Astrocyte (in vitro differentiated cells and primary cell): ENCODE measurements around the gene ERH. TPM values are rescaled to one million over a fixed set of nuclear protein-coding genes. Genes with fewer than 3 reads are reported as not detected.

Source experiments
- DNase-seq: peaks from one replicate; pipeline ENCODE4 v3.0.0-alpha.2; 2010; ENCODE audit warnings: low read depth
- FAIRE-seq: peaks from 2 replicates; lab custom pipeline; 2011; peaks lifted over from hg19 to GRCh38; lab: Jason Lieb, UNC
- H2AFZ ChIP-seq: 2 replicates; pipeline ENCODE4 v1.6.0; 2012; ENCODE audit warnings: low read depth, low read length, inconsistent platforms
- H3K27ac ChIP-seq: 2 replicates; pipeline ENCODE4 v1.5.1; 2011; ENCODE audit warnings: low read depth, low read length, inconsistent platforms
- H3K27me3 ChIP-seq: 2 replicates; pipeline ENCODE4 v1.6.0; 2011; ENCODE audit warnings: low read length, inconsistent platforms; ENCODE audit not compliant: insufficient read depth
- H3K36me3 ChIP-seq: 2 replicates; pipeline ENCODE4 v1.5.1; 2011; ENCODE audit warnings: low read length, inconsistent platforms; ENCODE audit not compliant: insufficient read depth
- H3K4me1 ChIP-seq: 2 replicates; pipeline ENCODE4 v1.5.1; 2011; ENCODE audit warnings: low read length, inconsistent platforms; ENCODE audit not compliant: insufficient read depth
- H3K4me2 ChIP-seq: 2 replicates; pipeline ENCODE4 v1.6.0; 2012; ENCODE audit warnings: low read length, inconsistent platforms
- H3K4me3 ChIP-seq: 2 replicates; pipeline ENCODE4 v1.5.1; 2011; ENCODE audit warnings: low read depth, mild to moderate bottlenecking, low read length, inconsistent platforms; ENCODE audit not compliant: insufficient read depth
- H3K79me2 ChIP-seq: 2 replicates; pipeline ENCODE4 v1.6.0; 2012; ENCODE audit warnings: mild to moderate bottlenecking, low read length, inconsistent platforms; ENCODE audit not compliant: insufficient read depth
- H3K9ac ChIP-seq: 2 replicates; pipeline ENCODE4 v1.6.0; 2012; ENCODE audit warnings: mild to moderate bottlenecking, low read length, inconsistent platforms
- H3K9me3 ChIP-seq: 2 replicates; pipeline ENCODE4 v1.5.1; 2012; ENCODE audit warnings: low read depth, mild to moderate bottlenecking, low read length, inconsistent platforms; ENCODE audit not compliant: insufficient read depth
- H4K20me1 ChIP-seq: 2 replicates; pipeline ENCODE4 v1.6.0; 2012; ENCODE audit warnings: low read length, inconsistent platforms; ENCODE audit not compliant: insufficient read depth
- H3K27ac Mint-ChIP-seq: one replicate; pipeline ENCODE4 v1.8.0; 2021; ENCODE audit warnings: mild to moderate bottlenecking, mixed read lengths; ENCODE audit not compliant: unreplicated experiment
- H3K27me3 Mint-ChIP-seq: one replicate; pipeline ENCODE4 v1.8.0; 2021; ENCODE audit warnings: low read depth, mixed read lengths; ENCODE audit not compliant: unreplicated experiment
- H3K36me3 Mint-ChIP-seq: one replicate; pipeline ENCODE4 v1.8.0; 2021; ENCODE audit warnings: low read depth, mixed read lengths; ENCODE audit not compliant: unreplicated experiment
- H3K4me1 Mint-ChIP-seq: one replicate; pipeline ENCODE4 v1.8.0; 2021; ENCODE audit warnings: low read depth, mixed read lengths; ENCODE audit not compliant: unreplicated experiment
- H3K4me3 Mint-ChIP-seq: one replicate; pipeline ENCODE4 v1.8.0; 2021; ENCODE audit warnings: mild to moderate bottlenecking, moderate library complexity, mixed read lengths; ENCODE audit not compliant: unreplicated experiment
- H3K9me3 Mint-ChIP-seq: one replicate; pipeline ENCODE4 v1.8.0; 2021; ENCODE audit warnings: mild to moderate bottlenecking, mixed read lengths; ENCODE audit not compliant: unreplicated experiment
- CTCF ChIP-seq: IDR thresholded peaks from 2 replicates; pipeline ENCODE4 v1.5.1; 2011; ENCODE audit warnings: low read depth, mild to moderate bottlenecking, inconsistent platforms, low read length, moderate library complexity; ENCODE audit not compliant: insufficient read depth
- EZH2 ChIP-seq: IDR thresholded peaks from 2 replicates; pipeline ENCODE4 v1.6.1; 2012; ENCODE audit warnings: mild to moderate bottlenecking, low read length, inconsistent platforms; ENCODE audit not compliant: insufficient read depth
- total RNA-seq: library from RNA; stranded (reverse); gene quantifications from 2 replicates; pipeline ENCODE4 v1.2.1, GENCODE V29; 2021

ERH gene
- total RNA-seq, 1 donor from 2014 or later: 255 TPM

- Mint-ChIP-seq H3K36me3 (peaks cover 2% of the 10 kb centered on the region), H3K4me1 (peaks cover 4% of the 10 kb centered on the region), H3K4me3 (no peak overlapping the region), H3K27me3 (peaks cover 26% of the 10 kb centered on the region), H3K9me3 (no peaks in the 10 kb centered on the region), H3K27ac (no peak overlapping the region)
- no peaks in the 10 kb centered on the region for H3K36me3 ChIP-seq
- no peak overlapping the region for H3K9ac ChIP-seq
- H2AFZ ChIP-seq: no peak overlapping the region
- no peaks in the 10 kb centered on the region for H3K9me3 ChIP-seq
- no peak overlapping the region for H3K27ac ChIP-seq
- no peaks in the 10 kb centered on the region for H3K4me1 ChIP-seq
- H3K27me3 ChIP-seq: peaks cover 3% of the 10 kb centered on the region
- TF ChIP-seq EZH2: no peak
- no peak for TF ChIP-seq CTCF
- H3K4me3 ChIP-seq: no peak overlapping the region
- no peaks in the 10 kb centered on the region for H4K20me1 ChIP-seq
- no peaks in the 10 kb centered on the region for H3K79me2 ChIP-seq
- DNase-seq (peak; percentile 60), FAIRE-seq (no peak)
- no peak overlapping the region for H3K4me2 ChIP-seq
Measured at GRCh38 chr14:69335371-69335771, 62.7 kb downstream of the ERH start.

GRCh38 chr14:69334576-69334975, 63.5 kb downstream of the ERH start:
- Histone ChIP-seq H2AFZ (no peak overlapping the region), H3K27me3 (peaks cover 3% of the 10 kb centered on the region), H4K20me1 (no peaks in the 10 kb centered on the region), H3K4me2 (no peak overlapping the region), H3K27ac (no peak overlapping the region), H3K4me3 (no peak overlapping the region), H3K9ac (no peak overlapping the region), H3K9me3 (no peaks in the 10 kb centered on the region), H3K36me3 (no peaks in the 10 kb centered on the region), H3K4me1 (no peaks in the 10 kb centered on the region), H3K79me2 (no peaks in the 10 kb centered on the region)
- peaks cover 4% of the 10 kb centered on the region for H3K4me1 Mint-ChIP-seq
- no peak for DNase-seq
- no peaks in the 10 kb centered on the region for H3K9me3 Mint-ChIP-seq
- FAIRE-seq: no peak
- H3K27me3 Mint-ChIP-seq: peaks cover 20% of the 10 kb centered on the region
- no peak overlapping the region for H3K4me3 Mint-ChIP-seq
- H3K36me3 Mint-ChIP-seq: peaks cover 2% of the 10 kb centered on the region
- H3K27ac Mint-ChIP-seq: no peak overlapping the region
- no peak for TF ChIP-seq EZH2
- no peak for TF ChIP-seq CTCF

GRCh38 chr14:69333791-69334337, 64.2 kb downstream of the ERH start:
- no peak for TF ChIP-seq EZH2
- TF ChIP-seq CTCF: no peak
- Histone ChIP-seq H3K27me3 (peaks cover 3% of the 10 kb centered on the region), H3K27ac (no peak overlapping the region), H3K9ac (no peak overlapping the region), H3K79me2 (no peaks in the 10 kb centered on the region), H3K4me2 (no peak overlapping the region), H4K20me1 (no peaks in the 10 kb centered on the region), H3K9me3 (no peaks in the 10 kb centered on the region), H3K36me3 (no peaks in the 10 kb centered on the region), H3K4me1 (no peaks in the 10 kb centered on the region), H2AFZ (no peak overlapping the region), H3K4me3 (no peak overlapping the region)
- peaks cover 2% of the 10 kb centered on the region for H3K36me3 Mint-ChIP-seq
- H3K4me3 Mint-ChIP-seq: no peak overlapping the region
- peaks cover 16% of the 10 kb centered on the region for H3K27me3 Mint-ChIP-seq
- H3K4me1 Mint-ChIP-seq: peaks cover 4% of the 10 kb centered on the region
- H3K9me3 Mint-ChIP-seq: no peaks in the 10 kb centered on the region
- no peak overlapping the region for H3K27ac Mint-ChIP-seq
- no peak for DNase-seq
- FAIRE-seq: no peak
